Inferior parietal cortex (tissue), 1 donor: ENCODE data around the gene ZNF789.
"Not testable (repeated sequence)": the region's sequence is repeated elsewhere in the genome, so short reads cannot be mapped to it uniquely, and the experiment has no call there.

ENCODE experiments used
- DNase-seq: peaks from one replicate; pipeline ENCODE4 v3.0.0-alpha.2; 2016; ENCODE audit errors: extremely low spot score

Gene ZNF789

DNA sequence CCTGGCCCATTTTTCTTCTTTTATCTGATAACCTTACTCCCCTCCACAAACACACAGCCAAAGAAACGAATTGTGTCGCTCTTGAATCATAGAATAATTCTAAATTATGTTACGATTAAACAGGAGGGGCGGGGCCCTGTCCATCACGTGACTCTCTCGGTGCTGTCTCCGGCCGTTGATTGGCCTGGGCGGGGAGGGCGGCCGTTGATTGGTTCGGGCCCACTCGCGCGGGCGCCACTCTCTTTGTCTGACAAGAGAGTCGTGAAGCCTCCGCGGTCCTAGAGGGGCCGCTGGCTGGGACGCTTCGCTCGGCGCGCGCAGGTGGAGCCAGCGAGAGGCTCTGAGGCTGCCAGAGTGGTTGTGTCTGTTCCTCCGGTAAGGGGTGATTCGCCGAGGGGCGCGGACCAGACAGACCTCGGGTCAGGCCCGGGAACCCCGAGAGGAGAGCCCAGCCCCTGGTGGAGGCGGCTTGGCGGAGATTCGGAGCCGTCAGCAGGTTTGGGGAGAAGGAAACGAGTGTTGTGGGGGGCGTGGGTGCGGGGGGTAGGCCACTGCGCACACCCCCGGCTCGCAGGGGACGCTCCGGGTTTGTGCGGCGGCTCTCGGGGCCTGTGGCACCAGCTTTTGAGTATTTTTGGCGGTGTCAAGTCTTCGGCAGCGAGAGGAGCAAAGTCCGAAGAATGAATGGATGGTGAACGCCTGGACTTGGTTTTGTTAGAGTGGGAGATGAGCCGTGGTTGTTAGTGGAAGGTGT lies at the start of gene ZNF789:
ZNF789 (plus strand) TSS at position 330 of the 754 bp plus-strand sequence. CDS start 3,567 bp downstream, outside the sequence.
- peak; percentile 96 for DNase-seq

DNA sequence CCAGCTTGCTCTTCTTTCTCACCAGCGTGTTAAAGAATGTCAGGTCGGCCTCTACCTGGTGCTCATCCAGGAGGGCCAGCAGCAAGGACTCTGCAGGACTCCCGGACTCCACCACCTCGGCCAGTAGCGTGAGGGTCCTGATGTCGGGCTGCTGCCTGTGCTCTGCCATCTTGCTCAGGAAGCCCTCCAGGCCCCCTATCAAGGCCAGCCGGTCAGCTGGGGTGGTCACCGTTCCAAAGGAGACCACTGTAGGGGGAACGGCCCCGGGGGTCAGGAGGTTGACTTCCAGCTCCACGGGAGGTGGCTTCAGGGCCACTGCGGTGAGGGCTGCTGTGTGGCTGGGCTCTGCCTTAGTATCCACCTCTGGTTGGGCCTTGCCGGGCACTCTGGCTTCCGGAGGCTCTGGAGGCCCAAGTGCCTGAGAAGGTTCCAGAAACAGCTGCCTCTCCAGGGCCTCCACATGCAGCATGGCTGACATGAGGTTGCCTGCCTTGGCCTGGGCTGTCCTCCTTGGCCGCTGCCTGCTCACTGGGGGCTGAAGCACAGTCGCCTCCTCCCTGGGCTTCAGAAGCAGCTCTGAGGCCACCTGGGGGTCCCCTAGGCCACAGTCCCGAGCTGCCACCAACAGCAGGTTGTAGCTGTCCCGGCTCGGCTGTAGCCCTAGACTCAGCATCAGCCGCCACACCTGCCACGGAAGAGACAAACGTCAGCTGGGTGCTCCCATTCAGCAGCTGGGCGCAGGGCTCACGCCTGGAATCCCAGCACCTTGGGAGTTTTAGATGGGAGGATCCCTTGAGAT lies 47.6 kb upstream of the ZNF789 start:
- no peak for DNase-seq

DNA sequence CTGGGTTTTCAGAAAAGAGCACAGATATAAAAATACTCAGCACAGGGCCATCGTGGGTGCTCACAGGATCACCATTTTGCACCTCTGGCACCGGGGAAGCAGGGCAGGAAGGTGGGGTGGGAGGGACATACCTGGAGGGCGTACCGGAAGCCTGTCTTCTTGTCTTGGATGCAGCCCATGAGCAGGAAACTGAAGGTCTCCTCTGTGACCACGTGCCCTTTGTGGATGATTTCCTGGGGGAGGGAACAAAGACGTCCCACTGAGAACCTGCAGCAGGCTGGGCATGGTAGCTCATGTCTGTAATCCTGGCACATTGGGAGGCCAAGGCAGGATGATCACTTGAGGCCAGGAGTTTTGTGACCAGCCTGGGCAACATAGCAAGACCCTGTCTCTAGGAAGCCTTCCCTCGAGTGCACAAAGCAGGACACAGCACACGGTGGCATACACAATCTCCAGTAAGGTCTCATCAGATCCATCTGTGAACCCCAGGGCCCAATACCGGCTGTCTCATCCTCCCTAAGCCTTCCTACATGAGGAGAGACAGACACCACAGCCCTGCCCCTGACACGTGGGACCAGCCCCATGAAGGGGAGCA lies 43.6 kb upstream of the ZNF789 start:
- no peak for DNase-seq

DNA sequence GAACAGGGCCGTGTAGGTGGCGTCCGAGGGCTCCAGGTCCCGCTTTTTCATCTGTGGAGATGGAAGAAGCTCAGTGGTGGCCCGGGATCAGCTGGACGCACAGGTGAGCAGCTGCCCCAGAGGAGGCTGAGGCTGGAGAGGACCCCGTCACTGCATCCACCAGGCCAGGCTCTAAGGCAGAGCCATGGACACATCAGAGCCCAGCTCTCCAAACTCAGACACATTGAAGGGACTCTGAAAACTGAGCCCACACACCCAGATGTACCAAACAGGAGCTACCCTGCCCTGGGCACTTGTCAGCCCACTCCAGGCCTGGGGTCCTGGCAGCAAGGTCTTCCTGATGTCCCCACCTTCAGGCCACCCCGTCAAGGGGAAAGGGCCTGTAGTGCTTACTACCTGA lies 42.9 kb upstream of the ZNF789 start:
- DNase-seq: no peak

- DNase-seq: not testable (repeated sequence)
Measured at GRCh38 chr7:99431756-99432540, 40.7 kb upstream of the ZNF789 start.

DNA sequence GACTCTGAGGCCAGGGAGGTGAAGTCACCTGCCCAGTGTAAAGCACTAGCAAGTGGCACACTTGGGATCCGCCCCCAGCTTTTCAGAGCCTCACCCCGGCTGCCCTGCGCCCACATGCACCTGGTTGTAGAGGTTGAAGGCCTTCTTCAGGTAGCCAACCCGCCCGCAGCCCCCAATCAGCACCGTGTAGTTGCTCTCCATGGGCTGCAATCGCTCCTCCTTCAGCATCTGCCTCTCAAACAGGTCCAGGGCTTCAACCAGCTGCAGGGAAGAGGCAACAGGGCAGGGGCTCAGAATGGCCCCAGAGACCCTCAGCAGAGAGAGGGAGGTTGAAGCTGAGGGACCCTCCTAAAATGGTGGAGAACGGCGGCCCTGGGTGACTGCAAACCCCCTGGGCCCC lies 39.5 kb upstream of the ZNF789 start:
- no peak for DNase-seq

DNA sequence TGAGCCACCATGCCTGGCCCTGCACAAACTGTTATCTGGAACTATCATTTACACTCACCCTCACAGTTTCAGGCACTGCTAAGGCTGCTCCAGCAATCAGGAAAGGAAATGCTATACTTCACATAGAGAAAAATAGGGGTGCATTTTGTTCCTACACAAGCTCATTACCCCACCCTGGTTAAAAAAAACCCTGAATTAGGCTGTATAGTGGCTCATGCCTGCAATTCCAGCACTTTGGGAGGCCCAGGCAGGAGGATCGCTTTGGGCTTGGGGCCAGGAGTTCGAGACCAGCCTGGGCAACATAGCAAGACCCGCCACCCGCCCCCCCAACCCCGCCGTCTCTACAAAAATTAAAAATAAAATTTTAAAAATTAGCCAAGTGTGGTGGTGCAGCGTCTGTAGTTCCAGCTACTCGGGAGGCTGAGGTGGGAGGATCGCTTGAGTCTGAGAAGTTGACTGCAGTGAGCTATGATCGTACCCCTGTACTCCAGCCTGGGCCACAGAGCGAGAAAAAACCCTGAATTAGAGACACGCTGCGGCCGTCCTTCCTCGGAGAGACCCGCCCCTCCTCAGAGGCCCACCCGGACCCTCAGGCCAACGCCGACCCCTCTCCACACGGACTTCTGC lies 34.6 kb upstream of the ZNF789 start:
- no peak for DNase-seq

DNA sequence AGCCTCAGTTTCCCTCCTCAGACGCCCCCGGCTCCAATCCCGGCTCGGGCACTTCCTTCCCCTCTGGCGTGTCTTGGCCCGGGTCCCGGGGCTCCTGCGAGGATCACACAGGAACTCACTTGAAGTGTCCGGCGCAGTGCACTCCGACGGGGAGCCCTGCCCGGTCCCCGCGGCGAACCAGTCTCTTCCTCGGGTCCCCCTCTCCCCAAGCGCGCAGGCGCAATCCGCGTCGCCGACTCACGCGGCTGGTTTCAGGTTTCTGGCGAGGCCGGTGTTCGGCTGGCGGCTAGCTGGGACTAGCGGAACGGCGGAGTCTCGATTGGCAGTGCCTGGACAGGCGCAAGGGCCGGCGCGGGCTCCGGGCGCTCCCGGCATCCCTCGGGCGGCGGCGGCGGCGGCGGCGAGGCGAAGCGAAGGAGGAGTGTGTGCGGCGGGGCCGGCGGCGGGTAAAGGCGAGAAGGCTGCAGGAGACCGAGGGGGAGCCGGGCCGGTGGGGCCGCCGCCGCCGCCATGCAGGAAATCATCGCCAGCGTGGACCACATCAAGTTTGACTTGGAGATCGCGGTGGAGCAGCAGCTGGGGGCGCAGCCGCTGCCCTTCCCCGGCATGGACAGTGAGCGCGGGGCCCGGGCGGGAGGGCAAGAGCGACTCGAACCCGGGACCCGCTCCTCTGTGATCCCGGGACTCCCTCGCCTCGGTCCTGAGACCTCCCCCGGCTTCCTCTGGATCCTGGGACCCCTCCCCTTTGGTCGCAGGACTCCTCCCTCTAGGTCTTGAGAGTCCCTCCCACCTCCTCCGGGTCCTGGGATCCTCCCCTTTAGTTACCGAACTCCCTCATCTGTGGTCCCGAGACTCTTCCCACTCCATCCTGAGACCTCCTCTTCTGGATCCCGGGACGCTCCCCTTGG lies 33.9 kb upstream of the ZNF789 start, which contains the start of the genes CPSF4 and PTCD1:
CPSF4 (plus strand) TSS at position 371 of the 908 bp plus-strand sequence; CDS start at position 511, 140 bp downstream.
PTCD1 (minus strand) TSS at position 226 of the 908 bp plus-strand sequence. CDS start 3,556 bp downstream, outside the sequence.
- peak; percentile 96 for DNase-seq

DNA sequence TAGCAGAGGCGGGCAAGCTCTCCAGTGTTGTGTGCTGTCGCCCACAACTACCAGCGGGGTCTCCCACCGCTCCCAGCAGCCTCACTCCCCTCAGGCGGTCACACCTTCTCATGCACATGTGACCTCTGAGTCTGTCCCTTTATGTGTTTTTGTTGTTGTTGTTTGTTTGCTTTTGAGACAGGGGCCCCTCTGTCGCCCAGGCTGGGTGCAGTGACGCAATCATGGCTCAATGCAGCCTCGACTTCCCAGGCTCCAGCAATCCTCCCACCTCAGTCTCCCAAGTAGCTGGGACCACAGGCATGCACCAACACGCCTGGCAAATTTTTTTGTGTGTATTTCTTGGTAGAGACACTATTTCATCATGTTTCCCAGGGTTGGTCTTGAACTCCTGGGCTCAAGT lies 32.5 kb upstream of the ZNF789 start:
- no peak for DNase-seq

GRCh38 chr7:99446096-99446495 lies 26.6 kb upstream of the ZNF789 start:
- no peak for DNase-seq

GRCh38 chr7:99447943-99448342 lies 24.7 kb upstream of the ZNF789 start:
- DNase-seq: no peak

DNA sequence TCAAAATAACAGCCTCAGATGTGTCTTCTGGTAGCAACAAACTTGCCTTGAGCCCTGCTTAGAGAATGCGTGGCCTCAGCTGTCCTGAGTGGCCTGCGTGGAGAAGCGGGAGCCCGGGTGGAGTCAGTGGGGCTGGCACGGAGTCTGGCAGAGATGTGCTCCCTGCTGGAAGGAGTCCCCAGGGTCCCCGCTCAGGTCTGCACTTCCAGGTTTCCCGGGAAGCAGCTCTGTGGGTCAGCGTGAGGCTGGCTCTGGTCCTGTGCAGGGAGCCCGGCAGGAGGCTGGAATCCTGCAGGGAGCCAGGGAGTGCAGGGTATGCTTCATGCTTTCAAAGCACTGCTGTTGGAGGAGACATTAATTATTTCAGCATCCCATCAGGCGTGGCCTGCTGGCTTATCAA lies 23.8 kb upstream of the ZNF789 start:
- DNase-seq: no peak

DNA sequence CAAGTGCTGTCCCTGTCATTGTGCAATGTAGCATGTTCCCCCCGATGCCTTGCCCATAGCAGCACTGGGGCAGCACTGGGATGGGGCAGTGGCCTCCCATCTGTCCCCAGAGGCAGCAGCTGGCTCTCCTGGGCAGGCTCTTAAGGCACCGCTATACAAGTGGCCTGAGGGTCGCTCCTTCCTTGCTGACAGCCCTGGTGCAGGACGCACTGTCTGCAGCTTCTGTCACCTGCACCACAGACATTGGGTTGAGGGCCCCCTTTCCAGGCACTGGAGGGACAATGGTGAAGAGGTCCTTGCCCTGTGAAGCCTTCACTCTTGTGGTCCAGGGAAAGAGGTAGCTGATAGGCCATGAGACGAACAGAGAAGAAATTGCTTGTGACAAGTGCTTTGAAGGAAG lies 23.4 kb upstream of the ZNF789 start:
- no peak for DNase-seq

DNA sequence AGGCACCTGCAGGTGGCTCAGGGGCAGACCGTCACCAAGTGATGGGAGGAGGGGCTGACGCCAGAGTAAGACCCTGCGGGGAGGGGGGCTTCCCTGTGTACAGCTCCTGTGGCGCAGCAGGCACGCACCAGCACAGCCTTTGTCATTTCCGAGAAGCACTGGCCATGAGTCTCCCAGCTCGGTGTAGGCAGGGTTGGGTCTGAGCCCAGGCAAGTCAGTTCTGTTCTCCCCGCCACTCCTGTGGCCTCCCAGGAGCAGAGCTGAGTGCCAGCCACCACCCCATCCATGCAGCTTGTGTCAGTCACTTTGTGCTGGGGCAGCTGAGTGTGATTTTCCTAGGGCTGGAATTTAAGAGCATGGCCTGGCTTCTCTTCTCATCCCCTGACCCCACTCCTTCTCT lies 20.8 kb upstream of the ZNF789 start:
- no peak for DNase-seq

DNA sequence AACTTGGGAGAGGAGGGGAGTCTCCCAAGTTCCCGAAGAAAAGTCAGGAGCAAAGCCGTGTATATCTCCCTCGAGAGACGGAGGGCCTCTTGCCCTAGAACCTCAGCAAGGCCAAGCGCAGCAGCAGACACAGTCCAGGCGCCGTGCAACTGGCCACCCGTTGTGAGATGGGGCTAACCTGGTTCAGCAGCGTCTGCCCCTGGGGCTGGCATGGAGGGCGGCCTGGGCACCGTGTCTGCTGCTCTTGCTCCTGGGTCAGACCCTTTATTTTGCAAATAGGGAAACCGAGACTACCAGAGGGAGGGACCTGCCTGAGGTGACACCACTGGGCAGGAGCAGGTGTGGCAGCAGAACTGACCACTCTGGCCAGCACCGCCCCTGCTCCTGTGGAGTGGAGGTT lies 20.1 kb upstream of the ZNF789 start:
- no peak for DNase-seq

- no peak for DNase-seq
Measured at GRCh38 chr7:99453105-99453504, 19.6 kb upstream of the ZNF789 start.

DNA sequence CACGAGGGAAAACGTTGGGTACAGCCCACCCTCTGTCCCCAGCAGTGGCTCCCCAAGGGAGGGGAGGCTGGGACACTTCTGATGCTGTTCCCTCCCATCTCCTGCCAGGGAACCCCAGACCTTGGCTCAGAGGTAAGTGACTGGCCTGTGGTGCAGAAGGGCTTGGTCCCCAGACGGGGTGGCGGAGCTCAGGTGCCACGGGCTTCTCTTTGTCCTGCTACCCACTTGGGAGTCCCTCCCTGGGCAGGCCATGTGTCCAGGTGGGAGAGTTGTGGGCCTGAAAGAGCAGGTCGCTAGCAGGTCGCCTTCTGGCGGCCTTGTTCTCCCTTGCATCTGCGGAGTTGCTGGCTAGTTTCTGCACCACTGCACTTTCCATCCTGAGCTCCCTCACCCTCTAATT lies 16.8 kb upstream of the ZNF789 start:
- DNase-seq: no peak

GRCh38 chr7:99456288-99456687 lies 16.4 kb upstream of the ZNF789 start:
- DNase-seq: no peak

DNA sequence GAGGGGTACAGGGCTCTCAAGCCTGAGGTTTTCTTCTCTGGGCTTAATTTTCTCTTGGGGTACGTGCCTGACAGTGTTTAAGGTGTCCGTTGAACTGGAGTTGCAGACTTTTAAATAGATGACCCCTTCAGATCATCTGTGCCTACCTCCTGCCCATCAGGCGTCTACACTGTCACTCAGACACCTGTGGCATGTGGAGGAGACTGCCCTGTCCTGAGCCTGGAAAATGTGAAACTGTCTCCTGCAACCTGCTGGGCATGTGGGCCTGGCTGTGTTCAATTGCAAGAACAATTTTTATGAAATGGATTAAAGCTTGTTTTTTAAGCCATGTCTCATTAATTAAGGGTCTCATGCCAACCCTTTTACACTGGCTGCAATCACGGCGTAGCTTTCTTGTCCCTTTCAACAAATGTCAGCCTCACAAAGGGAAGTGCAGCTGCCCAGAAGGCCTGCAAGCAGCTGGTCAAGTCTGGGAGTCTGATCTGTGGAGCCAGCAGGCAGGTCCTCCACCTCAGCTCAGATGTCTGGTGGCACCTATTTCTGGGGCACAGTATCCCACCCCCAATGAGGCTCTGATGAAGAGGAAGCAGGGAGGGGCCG lies 15.5 kb upstream of the ZNF789 start:
- DNase-seq: no peak
